Measurements from ENCODE around the gene USP24. TPM values are rescaled to one million over a fixed set of nuclear protein-coding genes. Genes with fewer than 3 reads are reported as not detected.

USP24 gene
- polyA plus RNA-seq, 1 of the 3 experiments (the other 2 are of a cell fraction) = 8.1 TPM

- no peak for DNase-seq
- no peak for TF ChIP-seq RFX5 (IDR thresholded peaks at IDR 0.05; ENCODE audit: low read length)
- TF ChIP-seq EP300 (IDR thresholded peaks at IDR 0.05; ENCODE audit: borderline replicate concordance in 1 of 2, low read depth in 1 of 2, low read length in 1 of 2) = no peak
- no peak for TF ChIP-seq NRF1 (IDR thresholded peaks at IDR 0.05; ENCODE audit: low read depth, low read length)
- no peaks in the 10 kb centered on the region for H4K20me1 ChIP-seq (ENCODE audit: insufficient read depth)
- ChIA-PET POLR2A (no interaction called here), CTCF (no interaction called here)
- H3K4me3 ChIP-seq (ENCODE audit: low read depth in 2 of 2, low read length in 1 of 2) = no peak overlapping the region
- H3K9me3 ChIP-seq = no peaks in the 10 kb centered on the region
- peak overlapping the region in 1 of 2 experiments; percentile 37; a peak in 2 of 4 replicates for H3K27ac ChIP-seq (ENCODE audit: low read depth in 2 of 2, low read length in 1 of 2)
- WGBS (ENCODE audit: low lambda C conversion rate) = 87% methylated on average over 2 of the region's 2 CpGs
- H3K9ac ChIP-seq = no peak overlapping the region
- H3F3A ChIP-seq (replicated peaks; ENCODE audit: insufficient read depth) = no peaks in the 10 kb centered on the region
- H3K9me2 ChIP-seq = no peaks in the 10 kb centered on the region
- no peaks in the 10 kb centered on the region for H3K27me3 ChIP-seq (ENCODE audit: insufficient read depth)
- H3K36me3 ChIP-seq (replicated peaks in 1 of 2; ENCODE audit: control insufficient read depth in 1 of 2, insufficient read depth in 2 of 2, low read length in 1 of 2) = peaks cover 86 to 90% of the 10 kb centered on the region in 2 experiments
- no peaks in the 10 kb centered on the region for H3K4me1 ChIP-seq (ENCODE audit: control insufficient read depth in 1 of 2, insufficient read depth in 2 of 2, low read depth in 1 of 2, low read length in 1 of 2)
- no peak overlapping the region for H3K4me2 ChIP-seq
- no peak overlapping the region for H2AFZ ChIP-seq (ENCODE audit: low read depth)
- H3K79me2 ChIP-seq (ENCODE audit: insufficient read depth) = no peaks in the 10 kb centered on the region
These were observed 83.9 kb downstream of the USP24 start for GRCh38 chr1:55131218-55131617.

DNA sequence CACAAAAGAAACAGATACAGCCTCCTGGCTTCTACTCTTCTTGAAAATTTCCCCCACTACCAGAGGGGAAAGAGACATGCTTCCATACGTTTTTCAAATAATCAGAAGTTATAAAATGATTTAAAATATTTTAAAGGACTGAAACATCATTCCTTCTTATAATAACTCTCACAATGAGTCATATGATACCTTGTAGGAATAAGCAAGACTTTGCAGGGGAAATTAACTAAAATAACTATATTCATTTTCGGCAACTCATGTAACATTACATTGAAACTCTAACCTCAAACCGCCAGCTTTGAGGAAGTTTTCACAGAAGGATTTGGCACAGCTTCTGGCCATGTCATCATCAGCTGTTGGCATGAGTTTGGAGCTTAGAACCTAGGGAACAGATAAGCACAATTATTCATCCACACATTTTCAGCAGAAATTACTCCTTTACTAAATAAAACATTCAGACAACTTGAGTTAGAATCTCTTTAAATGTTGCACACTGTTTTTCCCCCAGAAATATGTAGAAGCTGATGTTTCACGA, 85.9 kb downstream of the USP24 start:
- Histone ChIP-seq H3K9ac (no peak overlapping the region), H3K27me3 (ENCODE audit: insufficient read depth) (no peaks in the 10 kb centered on the region), H3K27ac (ENCODE audit: low read depth in 2 of 2, low read length in 1 of 2) (no peak overlapping the region), H3K9me3 (no peaks in the 10 kb centered on the region), H3K4me3 (ENCODE audit: low read depth in 2 of 2, low read length in 1 of 2) (no peak overlapping the region), H4K20me1 (ENCODE audit: insufficient read depth) (no peaks in the 10 kb centered on the region), H3K4me1 (ENCODE audit: control insufficient read depth in 1 of 2, insufficient read depth in 2 of 2, low read depth in 1 of 2, low read length in 1 of 2) (no peaks in the 10 kb centered on the region), H3K36me3 (replicated peaks in 1 of 2; ENCODE audit: control insufficient read depth in 1 of 2, insufficient read depth in 2 of 2, low read length in 1 of 2) (peaks cover 87 to 89% of the 10 kb centered on the region in 2 experiments), H3K4me2 (no peak overlapping the region), H2AFZ (ENCODE audit: low read depth) (no peak overlapping the region), H3K9me2 (no peaks in the 10 kb centered on the region), H3K79me2 (ENCODE audit: insufficient read depth) (no peaks in the 10 kb centered on the region), H3F3A (replicated peaks; ENCODE audit: insufficient read depth) (no peaks in the 10 kb centered on the region)
- 91% methylated on average over 4 of the region's 4 CpGs for WGBS (ENCODE audit: low lambda C conversion rate)
- TF ChIP-seq MEF2A (IDR thresholded peaks at IDR 0.05; ENCODE audit: borderline replicate concordance, low read depth) = no peak
- no peak for TF ChIP-seq PBX3 (IDR thresholded peaks at IDR 0.05)
- no peak for TF ChIP-seq CTCF (IDR thresholded peaks at IDR 0.05)
- no peak for TF ChIP-seq MXI1 (IDR thresholded peaks at IDR 0.05; ENCODE audit: low read depth, low read length)
- no peak for TF ChIP-seq POLR2AphosphoS5 (IDR thresholded peaks at IDR 0.05; ENCODE audit: low read depth, low read length)
- no peak for TF ChIP-seq NRF1 (IDR thresholded peaks at IDR 0.05; ENCODE audit: low read depth, low read length)
- TF ChIP-seq NFIC (IDR thresholded peaks at IDR 0.05; ENCODE audit: borderline replicate concordance) = no peak
- no peak for TF ChIP-seq EP300 (IDR thresholded peaks at IDR 0.05; ENCODE audit: borderline replicate concordance in 1 of 2, low read depth in 1 of 2, low read length in 1 of 2)
- no peak for TF ChIP-seq CHD2 (IDR thresholded peaks at IDR 0.05; ENCODE audit: low read length, partially characterized antibody)
- no peak for TF ChIP-seq RFX5 (IDR thresholded peaks at IDR 0.05; ENCODE audit: low read length)
- TF ChIP-seq TCF12 (IDR thresholded peaks at IDR 0.05) = no peak
- no peak for TF ChIP-seq SMC3 (IDR thresholded peaks at IDR 0.05; ENCODE audit: low read depth, low read length)
- no peak for TF ChIP-seq GABPA (IDR thresholded peaks at IDR 0.05; ENCODE audit: low read depth)
- TF ChIP-seq RXRA (IDR thresholded peaks at IDR 0.05; ENCODE audit: borderline replicate concordance, low read depth) = no peak
- CTCF ChIA-PET = interaction anchor here (0.9 to 2.5 kb wide), 3 partner anchors 8 to 150 kb away, joined by 3 to 12 read pairs (median 3); no protein-coding TSS in a partner anchor
- DNase-seq = no peak
- POLR2A ChIA-PET = no interaction called here
